Mesothelial cell of epicardium (in vitro differentiated cells): ENCODE results near the gene ZNF532. TPM values are rescaled to one million over a fixed set of nuclear protein-coding genes. Genes with fewer than 3 reads are reported as not detected.

Source experiments
- DNase-seq, 2 experiments: peaks; one replicate each; pipeline ENCODE4 v3.0.0; 2021; ENCODE audit warnings: low spot score in 2 of 2; ENCODE audit not compliant: unreplicated experiment in 2 of 2
- H3K27ac Mint-ChIP-seq: 2 replicates; pipeline ENCODE4 v1.8.0; 2021; ENCODE audit warnings: mixed read lengths
- H3K27me3 Mint-ChIP-seq: 2 replicates; pipeline ENCODE4 v1.8.0; 2021; ENCODE audit warnings: low read depth, mixed read lengths
- H3K36me3 Mint-ChIP-seq: 2 replicates; pipeline ENCODE4 v1.8.0; 2021; ENCODE audit warnings: mixed read lengths
- H3K4me1 Mint-ChIP-seq: 2 replicates; pipeline ENCODE4 v1.8.0; 2021; ENCODE audit warnings: mixed read lengths
- H3K4me3 Mint-ChIP-seq: 2 replicates; pipeline ENCODE4 v1.8.0; 2021; ENCODE audit warnings: mild to moderate bottlenecking, moderate library complexity, mixed read lengths
- H3K9me3 Mint-ChIP-seq: 2 replicates; pipeline ENCODE4 v1.8.0; 2021; ENCODE audit warnings: mixed read lengths
- total RNA-seq: library from RNA; stranded (reverse); gene quantifications from 3 replicates; pipeline ENCODE4 v1.2.1, GENCODE V29; 2021
- TF ChIP-seq, protein P1 (sequence below): fragments of 200-600 bp; sonication (generic); IDR thresholded peaks from one replicate; pipeline ENCODE4 v1.5.0; 2021; ENCODE audit warnings: antibody characterized with exemption; ENCODE audit not compliant: unreplicated experiment

ZNF532 gene
- total RNA-seq, 1 donor from 2014 or later: 188 TPM

DNA sequence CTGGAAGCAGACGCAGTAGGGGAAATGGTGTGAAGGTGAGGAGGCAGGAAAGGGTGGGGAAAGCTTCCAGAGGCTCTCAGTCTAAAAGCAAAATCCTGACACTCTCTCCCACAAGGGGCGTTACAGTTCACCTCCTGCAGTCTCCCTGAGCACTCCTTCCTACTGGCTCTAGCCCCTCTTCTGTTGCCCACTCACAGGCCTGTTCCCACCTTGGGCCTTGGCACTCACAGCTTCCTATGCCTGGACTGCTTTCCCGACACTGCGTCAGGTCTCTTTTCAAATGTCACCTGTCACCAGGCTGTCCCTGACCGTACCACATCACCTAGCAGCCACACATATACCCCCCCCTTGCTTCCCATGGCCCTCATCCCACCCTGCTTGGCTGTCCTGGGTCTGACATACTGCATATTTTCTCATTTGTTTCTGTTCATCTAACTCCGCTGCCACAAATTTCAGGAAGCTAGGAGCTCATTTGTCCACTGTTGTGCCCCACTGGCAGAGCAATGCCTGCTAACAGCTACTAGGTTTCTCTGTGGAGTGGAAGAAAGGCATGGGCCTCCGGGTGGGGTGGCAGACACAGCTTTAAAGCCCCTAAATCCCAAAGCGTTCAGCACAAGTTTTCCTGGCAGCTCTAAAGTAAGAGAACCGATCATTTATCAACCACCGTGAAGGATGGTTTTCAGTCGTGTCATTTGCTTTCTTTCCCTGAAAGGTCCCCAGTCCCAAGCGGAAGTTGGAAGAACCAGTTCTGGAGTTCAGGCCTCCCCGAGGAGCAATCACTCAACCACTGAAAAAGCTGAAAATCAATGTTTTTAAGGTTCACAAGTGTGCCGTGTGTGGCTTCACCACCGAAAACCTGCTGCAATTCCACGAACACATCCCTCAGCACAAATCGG lies 118.8 kb downstream of the ZNF532 start:
- Mint-ChIP-seq H3K4me3 (no peak overlapping the region), H3K27ac (peak overlapping the region; percentile 60), H3K9me3 (peaks cover 8% of the 10 kb centered on the region), H3K27me3 (no peaks in the 10 kb centered on the region), H3K4me1 (peaks cover 9% of the 10 kb centered on the region), H3K36me3 (peaks cover 47% of the 10 kb centered on the region)
- TF ChIP-seq, protein P1, sequence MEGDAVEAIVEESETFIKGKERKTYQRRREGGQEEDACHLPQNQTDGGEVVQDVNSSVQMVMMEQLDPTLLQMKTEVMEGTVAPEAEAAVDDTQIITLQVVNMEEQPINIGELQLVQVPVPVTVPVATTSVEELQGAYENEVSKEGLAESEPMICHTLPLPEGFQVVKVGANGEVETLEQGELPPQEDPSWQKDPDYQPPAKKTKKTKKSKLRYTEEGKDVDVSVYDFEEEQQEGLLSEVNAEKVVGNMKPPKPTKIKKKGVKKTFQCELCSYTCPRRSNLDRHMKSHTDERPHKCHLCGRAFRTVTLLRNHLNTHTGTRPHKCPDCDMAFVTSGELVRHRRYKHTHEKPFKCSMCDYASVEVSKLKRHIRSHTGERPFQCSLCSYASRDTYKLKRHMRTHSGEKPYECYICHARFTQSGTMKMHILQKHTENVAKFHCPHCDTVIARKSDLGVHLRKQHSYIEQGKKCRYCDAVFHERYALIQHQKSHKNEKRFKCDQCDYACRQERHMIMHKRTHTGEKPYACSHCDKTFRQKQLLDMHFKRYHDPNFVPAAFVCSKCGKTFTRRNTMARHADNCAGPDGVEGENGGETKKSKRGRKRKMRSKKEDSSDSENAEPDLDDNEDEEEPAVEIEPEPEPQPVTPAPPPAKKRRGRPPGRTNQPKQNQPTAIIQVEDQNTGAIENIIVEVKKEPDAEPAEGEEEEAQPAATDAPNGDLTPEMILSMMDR: no peak
- DNase-seq: no peak

DNA sequence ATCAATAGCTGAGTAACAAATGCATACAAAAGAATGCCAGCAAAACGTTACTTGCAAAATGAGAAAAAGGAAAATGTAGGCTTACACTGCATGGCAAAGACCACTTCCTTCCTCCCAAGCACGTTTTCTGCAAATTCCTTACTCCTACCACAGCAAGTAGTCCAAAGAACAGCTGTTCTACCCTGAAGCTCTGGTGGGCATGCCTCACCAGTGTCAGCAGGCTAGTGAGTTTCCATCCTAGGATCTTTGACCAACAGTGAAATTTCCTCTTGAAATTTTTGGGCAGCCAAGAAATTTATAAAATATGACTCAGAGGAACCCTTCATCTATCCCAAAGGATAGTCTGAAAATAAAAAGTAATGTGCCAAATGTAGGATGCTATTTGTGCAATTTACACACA lies 123.9 kb downstream of the ZNF532 start:
- H3K27ac Mint-ChIP-seq: no peak overlapping the region
- no peaks in the 10 kb centered on the region for H3K27me3 Mint-ChIP-seq
- H3K4me1 Mint-ChIP-seq: peaks cover 5% of the 10 kb centered on the region
- no peak overlapping the region for H3K4me3 Mint-ChIP-seq
- H3K36me3 Mint-ChIP-seq: peaks cover 24% of the 10 kb centered on the region
- H3K9me3 Mint-ChIP-seq: peaks cover 23% of the 10 kb centered on the region
- DNase-seq: peak in 1 of 2 experiments; percentile 2
- TF ChIP-seq, protein P1: no peak

DNA sequence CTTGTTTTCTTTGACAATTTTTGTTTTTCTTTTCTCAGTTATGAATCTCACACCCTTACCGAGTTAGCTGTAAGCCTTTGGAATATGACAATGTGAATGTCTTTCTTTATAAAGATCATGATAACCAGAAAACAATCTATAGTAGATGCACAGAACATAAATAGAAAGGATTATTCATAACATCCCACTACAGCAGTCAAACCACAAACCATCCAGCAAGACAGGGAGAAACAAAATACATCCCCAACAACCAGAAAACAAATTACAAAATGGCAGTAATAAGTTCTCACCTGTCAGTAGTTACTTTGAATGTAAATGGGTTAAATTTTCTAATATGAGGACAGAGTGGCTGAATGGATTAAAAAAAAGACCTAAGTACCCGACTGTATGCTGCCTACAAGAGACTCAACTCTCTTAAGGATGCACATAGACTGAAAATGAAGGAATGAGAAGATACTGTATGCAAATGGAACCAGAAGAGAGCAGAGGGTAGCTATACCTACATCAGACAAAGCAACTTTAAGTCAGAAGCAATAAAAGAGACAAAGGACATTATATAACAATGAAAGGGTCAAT lies 124.6 kb downstream of the ZNF532 start:
- Mint-ChIP-seq H3K4me3 (no peak overlapping the region), H3K27ac (no peak overlapping the region)
- no peak for DNase-seq

DNA sequence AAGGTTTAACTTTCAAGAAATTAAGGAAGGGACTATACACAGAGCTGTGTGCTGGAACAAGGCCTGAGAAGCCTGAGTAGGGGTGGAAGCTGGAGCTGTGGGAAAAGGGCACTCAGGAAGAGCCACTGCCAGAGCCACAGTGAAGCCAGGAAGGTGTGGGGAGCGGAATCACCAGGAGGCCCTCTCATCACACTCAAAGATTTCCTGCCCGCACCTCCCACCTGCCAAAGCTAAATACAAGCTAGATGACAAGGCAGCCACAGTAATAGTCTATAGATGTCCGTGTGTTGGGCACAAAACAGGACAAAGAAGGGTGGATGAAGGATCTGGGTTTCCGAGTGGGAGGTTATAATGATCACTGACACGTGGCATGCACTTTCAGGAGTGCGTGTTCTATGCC lies 126.0 kb downstream of the ZNF532 start:
- TF ChIP-seq, protein P1: no peak
- peak in 1 of 2 experiments; percentile 3 for DNase-seq
- Mint-ChIP-seq H3K36me3 (peaks cover 18% of the 10 kb centered on the region), H3K27ac (no peak overlapping the region), H3K27me3 (no peaks in the 10 kb centered on the region), H3K4me1 (no peaks in the 10 kb centered on the region), H3K4me3 (no peak overlapping the region), H3K9me3 (peaks cover 23% of the 10 kb centered on the region)

More for the DNA sequence above, 124.6 kb downstream of the ZNF532 start:
- H3K27me3 Mint-ChIP-seq: no peaks in the 10 kb centered on the region
- H3K9me3 Mint-ChIP-seq: peaks cover 23% of the 10 kb centered on the region
- TF ChIP-seq, protein P1: no peak
- peaks cover 18% of the 10 kb centered on the region for H3K36me3 Mint-ChIP-seq
- no peaks in the 10 kb centered on the region for H3K4me1 Mint-ChIP-seq

DNA sequence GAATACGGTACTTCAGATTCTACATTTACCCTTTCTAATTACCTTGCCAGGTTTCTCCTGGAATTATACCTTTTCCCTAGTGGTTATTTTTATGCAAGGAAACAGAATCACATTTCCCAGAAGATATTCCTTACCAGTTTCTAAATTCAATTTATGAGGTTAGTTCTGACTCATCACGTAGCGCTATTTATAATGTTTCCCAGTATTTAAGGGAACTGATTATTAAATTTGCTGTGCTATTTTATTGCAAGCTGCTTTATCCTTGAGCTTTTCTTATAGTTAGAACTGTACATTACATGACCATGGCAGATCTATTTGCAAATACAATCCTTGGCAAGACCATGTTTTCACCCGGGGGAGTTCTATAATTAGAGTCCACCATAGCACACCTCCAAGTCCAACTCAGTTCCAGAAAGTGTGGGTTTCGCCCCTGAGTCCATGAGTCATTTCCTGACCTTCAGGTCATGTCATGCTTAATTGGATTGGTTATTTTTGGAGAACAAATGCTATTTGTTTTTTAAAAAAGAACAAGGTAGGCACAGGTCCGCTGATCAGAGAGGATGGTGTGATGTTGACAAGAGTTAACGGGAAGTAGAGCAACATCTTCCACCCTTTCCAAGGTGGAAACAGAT lies 126.6 kb downstream of the ZNF532 start:
- Mint-ChIP-seq H3K9me3 (peaks cover 22% of the 10 kb centered on the region), H3K4me3 (no peak overlapping the region), H3K27me3 (no peaks in the 10 kb centered on the region), H3K27ac (no peak overlapping the region), H3K36me3 (peaks cover 15% of the 10 kb centered on the region), H3K4me1 (peaks cover 3% of the 10 kb centered on the region)
- TF ChIP-seq, protein P1: no peak
- DNase-seq: no peak
